Cardiac septum (tissue), 1 donor: ENCODE data around the gene CA10. TPM values are rescaled to one million over a fixed set of nuclear protein-coding genes. Genes with fewer than 3 reads are reported as not detected.

Experiments
- DNase-seq: peaks from one replicate; pipeline ENCODE4 v3.0.0-alpha.2; 2020; ENCODE audit warnings: low spot score
- intact Hi-C: fragments of 100-400 bp; cut with DNase I; formaldehyde crosslinking; loops from one replicate; pipeline ENCODE4 v1.14.0; 2022
- total RNA-seq: library from RNA; stranded (reverse); fragmentation: NEBNext Ultra II Directional; extraction: Animal tissue kit (Norgen Biotek cat#: 25700); gene quantifications from one replicate; pipeline ENCODE4 v1.2.1, GENCODE V29; 2021
- donor health status: DM: no; HTN: no; CAD: no.

The CA10 gene
- total RNA-seq, 1 donor from 2014 or later: not detected

DNA sequence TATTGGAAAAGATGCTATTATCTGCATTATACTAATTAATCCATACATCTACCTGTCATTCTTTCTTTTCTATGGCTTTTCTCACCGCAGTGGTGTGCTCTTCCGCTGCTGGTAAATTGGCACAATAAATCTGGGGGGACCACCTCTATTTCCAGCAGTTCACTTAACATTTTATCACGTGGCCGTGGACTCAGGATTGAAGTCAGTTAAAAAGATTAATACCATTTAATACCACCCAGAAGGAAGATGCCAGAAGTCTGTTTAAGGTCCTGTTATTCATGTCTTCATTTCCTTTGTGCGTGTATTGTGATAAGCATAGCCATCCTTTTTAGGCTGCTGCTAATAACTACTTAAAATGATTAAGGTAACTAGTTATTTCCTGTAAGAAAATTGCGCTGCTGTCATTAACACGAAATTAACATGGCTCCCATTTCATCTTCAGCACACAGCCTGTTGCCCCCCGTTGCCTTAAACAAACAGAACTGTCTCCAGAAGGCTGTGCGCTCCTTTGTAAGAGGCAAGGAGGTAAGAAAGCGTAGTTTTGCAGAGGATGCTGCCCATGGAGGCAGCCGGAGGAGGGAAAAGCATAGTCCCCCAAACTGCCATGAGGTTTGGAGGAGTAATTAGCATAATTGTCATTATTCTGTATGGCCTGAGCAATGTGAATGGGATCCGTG, 483.8 kb downstream of the CA10 start:
- intact Hi-C loops: no loop called here
- DNase-seq: no peak

DNA sequence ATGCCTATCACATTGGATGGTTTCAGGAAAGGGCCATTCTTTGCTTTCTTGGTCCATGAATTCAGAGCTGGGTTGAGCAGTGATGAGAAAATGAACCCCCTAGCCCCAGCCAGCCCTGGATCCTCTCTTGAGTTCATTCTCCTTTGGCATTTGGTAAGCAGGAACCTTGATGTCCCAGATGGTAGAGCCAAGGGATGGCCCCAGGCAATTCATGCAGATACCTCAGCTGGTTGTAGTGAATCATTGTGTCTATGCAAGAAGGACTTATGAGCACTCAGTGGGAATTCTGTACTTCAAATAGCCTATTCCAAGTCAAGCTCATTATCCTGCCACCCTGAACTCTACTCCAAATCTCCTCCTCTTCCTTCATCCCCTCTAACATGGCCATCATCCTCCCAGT, 485.4 kb downstream of the CA10 start:
- DNase-seq: no peak
- intact Hi-C loops: no loop called here

DNA sequence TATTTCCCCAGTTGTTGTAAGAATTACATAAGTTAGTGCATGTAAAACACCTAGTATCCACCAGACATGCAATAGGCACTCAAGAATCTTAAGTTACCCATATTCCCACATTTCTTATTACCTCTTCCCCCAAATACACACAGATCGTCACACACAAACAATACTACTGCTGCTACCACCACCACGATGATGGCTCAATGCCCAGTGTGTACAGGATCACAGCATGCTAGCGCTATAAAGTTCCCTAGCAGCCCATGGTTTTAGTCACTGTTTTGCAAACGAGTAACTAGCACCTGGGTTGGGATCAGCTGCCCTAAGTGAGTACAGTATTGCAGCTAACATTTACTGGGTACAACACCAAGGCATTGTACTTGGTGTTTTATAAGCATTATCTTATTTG, 486.4 kb downstream of the CA10 start:
- DNase-seq: no peak
- intact Hi-C loops: no loop called here

DNA sequence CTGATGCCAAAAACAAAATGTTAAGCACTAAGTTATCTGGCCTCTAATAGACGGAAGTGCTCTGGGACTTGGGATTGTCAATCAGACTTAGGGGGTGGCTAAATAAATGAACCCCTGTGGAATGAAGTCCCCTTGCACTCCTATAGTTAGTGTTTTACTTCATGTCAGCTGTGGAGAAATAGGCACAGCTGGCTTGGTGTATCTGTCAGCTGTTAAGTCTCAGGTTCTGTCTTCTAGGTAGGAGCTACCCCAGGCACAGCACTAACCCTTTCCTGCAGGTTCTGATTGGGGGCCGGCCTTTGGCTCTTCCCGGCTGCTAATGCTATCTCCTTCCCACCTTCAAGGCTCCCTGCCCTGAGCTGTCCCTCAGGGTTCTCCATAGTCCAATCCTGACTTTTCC, 487.6 kb downstream of the CA10 start:
- intact Hi-C loops: no loop called here
- no peak for DNase-seq

DNA sequence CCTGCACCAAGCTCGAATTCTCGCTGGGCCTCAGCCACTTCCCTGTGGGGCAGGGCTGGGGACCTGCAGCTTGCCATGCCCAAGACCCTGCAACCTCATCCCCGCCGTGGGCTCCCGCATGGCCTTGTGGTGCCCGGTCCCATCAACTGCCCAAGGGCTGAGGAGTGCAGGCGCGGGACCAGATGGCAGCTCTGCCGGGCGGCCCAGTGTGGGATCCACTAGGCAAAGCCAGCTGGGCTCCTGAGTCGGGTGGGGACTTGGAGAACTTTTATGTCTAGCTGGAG, 489.6 kb downstream of the CA10 start:
- intact Hi-C loops: no loop called here
- DNase-seq: no peak

DNA sequence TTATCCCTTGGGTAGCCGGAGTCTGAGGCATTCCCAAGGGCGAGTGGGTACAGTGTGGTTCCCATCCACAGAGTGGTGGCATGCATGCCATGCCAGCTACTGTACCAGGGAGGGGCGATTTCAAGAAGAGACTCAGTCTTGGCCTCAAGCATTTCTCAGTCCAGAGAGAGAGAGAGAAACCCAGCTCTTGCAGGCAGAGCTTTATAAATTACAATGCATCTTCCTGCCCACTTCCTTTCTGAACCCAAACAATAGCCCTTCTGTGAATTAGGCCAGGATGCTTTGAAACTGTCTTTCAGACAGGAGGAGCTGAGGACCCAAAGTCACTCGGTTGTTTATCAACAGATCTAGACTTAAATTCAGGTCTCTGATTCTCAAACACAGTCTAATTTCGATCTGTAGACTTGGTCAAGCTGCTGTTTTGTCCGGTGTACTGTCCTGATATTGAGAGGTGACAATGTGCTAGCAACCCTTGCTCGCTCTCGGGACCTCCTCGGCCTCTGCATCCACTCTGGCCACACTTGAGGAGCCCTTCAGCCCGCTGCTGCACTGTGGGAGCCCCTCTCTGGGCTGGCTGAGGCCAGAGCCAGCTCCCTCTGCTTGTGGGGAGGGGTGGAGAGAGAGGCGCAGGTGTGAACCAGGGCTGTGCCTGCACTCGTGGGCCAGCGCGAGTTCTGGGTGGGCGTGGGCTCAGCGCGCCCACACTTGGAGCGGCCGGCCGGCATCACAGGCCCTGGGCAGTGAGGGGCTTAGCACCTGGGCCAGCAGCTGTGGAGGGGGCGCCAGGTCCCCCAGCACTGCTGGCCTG, 490.2 kb downstream of the CA10 start:
- intact Hi-C loops: no loop called here
- no peak for DNase-seq

DNA sequence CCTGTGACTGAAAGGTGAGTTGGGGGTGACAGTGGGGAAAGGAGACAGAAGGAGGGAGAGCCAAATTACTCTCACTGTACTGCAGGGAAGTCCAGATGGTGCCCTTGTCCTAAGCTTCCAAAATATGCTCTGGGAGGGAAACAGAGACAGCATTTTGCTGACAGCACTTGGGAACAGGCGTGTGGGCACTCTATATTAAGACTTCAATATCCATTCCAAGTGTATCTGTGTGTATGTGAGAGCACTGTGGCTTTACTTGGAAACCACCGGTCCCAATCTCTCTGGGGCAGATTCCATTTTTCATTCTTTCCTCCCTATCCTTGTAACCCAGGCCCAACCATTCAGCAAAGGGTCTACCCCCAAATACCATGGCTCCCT, 490.8 kb downstream of the CA10 start:
- intact Hi-C loops: no loop called here
- no peak for DNase-seq

DNA sequence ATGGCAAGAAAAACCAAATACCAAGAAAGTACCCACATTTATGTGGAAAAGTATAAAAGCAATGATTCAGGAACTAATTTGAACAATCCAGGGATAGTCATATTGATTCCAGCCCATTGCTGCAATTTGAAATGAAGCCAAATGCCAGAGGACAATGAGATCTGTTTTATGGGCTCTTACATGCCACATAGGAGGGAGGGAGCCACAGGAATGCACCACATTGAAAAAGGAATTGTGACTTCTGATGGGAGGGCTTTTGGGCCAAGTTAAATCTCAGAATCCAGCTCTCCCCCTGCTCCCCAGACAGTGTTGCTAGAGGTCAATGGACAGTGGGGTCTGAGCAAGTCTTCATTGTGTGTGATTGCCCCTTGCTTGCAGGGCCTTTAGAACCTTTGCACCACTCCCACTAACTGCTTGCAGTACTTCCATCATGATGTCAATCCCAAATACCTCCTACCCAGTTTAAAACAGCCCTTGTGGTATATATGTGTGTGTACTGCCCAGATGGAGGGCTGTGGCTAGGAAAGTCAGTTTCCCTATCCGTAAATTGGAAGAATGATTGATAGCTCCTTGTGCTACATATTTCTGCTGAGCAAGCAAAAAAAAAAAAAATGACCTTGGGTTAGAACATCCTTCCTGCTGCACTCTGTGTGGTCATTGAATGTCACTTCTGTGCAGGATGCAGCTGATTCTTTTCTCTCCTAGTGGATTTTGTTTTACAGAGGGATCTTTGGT, 491.4 kb downstream of the CA10 start:
- intact Hi-C loops: no loop called here
- DNase-seq: no peak

DNA sequence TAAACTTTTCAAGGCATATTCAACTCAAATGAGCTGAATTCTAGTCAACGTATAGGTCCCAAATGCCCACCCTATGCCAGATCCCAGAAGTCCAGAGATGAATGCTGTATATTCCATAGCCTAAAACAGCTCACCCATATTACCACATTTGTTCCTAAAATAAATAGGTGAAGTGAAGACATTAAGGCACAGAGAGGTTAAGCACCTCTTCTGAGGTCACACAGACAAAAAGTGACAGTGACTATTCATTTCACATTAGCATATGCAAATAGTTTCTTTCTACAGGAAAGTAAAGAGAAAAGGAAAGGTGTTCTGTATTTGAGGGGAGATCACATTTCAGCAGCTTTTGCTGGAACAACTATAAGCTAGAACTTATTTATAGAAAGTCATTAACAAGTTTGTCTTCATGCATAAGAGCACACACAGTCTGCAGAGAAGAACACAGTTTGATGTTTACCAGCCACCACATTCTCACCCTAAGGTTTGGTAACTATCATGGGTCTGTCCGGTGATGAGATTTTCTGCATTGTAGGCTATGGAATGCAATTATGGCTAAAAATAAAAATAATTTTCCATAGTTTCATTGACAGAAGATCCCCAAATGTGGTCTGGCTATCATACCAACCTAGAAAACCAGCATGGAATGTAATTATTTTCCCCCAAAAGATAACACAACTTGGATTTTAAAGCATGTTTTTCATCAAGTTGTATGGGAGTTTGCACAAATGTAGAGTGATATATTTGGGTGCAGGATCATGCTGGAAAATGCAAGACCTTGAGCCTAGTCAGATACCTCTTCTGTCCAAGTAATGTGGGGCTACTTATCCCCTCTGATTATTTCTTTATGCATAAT, 496.1 kb downstream of the CA10 start:
- intact Hi-C loops: no loop called here

DNA sequence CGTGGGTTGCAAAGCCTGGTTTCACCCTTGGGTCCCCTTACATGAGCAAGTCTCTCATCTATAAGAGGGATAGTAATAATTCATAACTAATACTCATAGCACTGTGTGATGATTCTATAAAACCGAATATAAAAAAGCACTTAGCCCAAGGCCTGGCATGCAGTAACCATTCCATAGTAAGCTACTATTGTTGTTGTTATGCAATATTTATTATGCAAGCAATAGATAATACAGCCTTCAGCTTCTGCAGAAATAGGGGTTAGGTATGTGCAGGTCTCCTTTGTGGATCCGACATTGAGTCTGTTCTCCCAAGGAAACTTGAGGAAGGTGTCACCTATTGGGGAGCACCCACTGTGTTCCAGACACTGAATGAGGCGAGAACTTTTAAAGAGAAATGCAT, 497.1 kb downstream of the CA10 start:
- intact Hi-C loops: no loop called here
- no peak for DNase-seq

More for the DNA sequence above, 496.1 kb downstream of the CA10 start:
- DNase-seq: no peak

DNA sequence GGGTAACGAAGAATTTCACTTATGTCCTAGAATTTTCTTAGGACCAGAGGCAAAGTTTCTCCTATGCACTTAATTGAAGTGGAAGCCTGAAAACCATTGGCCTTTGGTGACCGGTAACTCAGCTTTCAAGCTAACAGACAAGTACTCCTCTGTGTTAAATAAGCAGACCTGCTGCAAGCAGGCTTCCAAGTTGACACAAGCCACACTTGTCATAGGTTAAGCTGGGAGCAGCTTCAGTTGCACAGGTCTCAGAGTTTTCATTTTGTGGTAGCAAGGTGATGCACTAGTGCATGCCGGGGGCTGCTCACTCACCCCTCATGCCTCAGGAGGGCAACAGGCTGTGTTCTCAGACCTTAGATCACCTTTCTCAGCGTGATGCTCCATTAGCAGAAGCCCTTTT, 498.2 kb downstream of the CA10 start:
- intact Hi-C loops: no loop called here
- DNase-seq: no peak

DNA sequence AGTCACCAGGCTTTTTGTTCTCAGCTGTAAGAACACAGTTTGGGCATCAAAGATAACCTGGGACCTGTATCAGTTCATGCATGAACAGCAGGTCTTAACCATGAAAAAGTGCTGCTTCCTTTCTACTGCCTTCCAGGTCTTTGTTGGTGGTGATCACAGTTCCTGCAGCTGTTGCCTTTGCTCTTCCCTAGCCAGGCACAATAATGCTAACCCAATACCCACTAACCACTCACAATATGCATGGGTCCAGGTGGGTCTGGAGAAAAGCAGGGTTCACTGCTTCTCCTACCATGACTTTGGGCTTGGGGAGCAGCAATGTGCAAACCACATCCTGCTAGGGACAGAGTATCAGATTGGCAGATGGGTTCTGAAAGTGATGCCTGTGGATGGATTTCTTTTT, 501.3 kb downstream of the CA10 start:
- intact Hi-C loops: no loop called here
- DNase-seq: no peak

DNA sequence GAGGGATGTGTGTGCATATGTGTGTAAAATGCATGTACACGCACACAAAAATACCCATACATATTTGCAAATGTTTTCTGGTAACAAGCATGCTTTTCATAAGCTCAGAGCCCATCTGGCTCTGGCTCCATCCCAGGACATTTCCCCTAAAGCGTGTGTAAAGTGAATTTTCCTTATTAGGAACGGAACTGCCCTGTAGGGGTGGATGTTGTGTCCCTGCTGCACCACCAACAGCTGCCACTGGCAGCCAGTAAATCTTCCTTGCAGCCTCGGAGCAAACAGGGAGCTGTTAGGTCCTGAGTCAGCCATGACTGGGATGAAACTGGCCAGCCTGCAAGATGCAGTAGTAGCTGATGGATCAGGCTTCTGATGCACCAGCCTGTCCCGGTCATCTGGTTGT, 504.6 kb downstream of the CA10 start:
- intact Hi-C loops: no loop called here
- no peak for DNase-seq

DNA sequence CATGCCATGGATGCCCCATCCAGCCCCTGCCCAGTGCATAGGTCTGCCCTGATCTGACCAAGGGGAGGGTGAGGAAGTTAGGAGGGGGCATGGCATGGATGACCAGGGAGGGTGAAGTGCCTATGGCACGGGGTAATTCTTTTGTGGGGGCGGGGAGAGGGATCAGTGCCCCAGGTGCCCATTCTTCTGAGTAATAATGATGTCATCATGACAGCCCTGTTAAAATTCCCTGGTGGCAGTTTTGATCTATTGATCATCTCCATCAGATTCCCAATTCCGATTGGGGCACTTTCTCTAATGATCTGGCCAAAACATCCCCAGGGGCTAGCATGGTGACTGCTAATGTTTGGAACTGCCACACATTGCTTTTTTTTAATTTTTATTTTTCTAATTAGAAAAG, 506.0 kb downstream of the CA10 start:
- no peak for DNase-seq
- intact Hi-C loops: no loop called here

DNA sequence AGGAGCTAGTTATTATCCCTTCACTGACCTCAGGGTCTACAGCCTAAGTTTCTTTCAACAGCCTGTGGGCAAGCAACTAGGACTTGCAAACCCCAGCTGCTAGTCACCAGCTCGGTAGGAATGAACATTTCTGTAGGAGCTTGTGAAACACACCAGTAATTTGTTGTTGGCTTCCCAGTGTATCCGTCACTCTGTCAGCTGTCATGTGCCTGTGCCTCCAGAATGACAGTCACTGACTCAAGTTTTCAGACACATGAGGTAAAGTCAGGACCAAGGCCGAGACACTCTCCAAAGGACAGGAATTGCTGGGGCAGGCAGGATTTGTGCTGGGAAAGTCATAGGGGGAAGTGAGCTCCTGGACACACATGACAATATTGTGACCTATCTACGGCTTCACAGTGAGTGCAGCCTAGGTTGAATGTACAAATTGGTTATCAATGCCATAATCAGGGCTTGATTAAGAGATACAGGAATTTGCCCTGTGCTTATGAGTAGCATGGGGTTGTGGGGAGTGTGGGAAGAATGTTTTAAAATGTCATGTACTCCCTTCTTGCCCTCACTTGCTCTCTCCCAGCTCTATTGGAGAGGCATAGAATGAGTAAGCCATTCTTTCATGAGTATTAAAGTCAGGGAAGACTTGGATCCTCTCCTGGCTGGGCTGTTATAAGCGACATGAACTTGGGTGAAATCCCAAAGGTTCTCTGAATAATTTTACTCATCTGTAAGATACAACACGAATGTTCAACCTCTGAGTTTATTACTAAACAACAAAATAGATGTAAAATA, 506.8 kb downstream of the CA10 start:
- intact Hi-C loops: no loop called here
- no peak for DNase-seq

DNA sequence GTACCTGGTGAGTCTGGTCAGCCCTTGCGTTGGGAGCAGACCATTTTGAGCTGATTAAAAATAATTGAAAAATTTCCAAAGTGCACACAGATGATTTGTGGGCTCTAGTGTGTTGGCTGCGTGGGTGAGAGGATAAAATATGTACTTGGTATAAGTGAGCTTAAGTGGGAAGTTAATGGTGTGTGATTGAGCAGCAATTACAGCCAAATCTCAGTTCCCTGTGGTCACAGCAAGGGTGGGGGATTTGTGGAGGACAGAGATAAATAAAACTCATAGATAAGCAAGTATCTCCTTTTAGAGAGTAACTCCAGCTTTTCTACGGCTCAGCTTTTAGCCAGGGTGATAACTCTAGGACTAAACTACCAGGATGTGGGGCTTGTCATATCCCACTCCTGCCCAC, 507.7 kb downstream of the CA10 start:
- DNase-seq: no peak
- intact Hi-C loops: no loop called here

DNA sequence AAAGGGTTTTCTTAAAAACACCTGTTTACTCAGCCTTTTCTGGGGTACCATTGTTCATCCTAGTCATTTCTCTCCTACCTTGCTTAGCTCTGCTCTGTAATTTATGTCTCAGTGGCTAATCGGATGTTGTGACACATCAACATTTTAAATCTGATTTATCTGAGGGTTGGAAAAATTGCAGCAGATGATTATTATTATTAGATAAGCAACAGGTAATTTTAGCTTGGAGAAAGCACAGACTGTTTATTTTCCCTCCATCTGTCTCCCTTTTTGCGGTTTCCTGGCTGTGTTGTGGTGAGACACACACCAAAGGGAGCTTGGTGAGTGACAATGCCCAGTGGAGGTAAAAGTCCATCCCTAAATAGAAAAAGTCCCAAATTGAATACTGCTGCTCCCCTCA, 508.3 kb downstream of the CA10 start:
- intact Hi-C loops: no loop called here
- DNase-seq: no peak

DNA sequence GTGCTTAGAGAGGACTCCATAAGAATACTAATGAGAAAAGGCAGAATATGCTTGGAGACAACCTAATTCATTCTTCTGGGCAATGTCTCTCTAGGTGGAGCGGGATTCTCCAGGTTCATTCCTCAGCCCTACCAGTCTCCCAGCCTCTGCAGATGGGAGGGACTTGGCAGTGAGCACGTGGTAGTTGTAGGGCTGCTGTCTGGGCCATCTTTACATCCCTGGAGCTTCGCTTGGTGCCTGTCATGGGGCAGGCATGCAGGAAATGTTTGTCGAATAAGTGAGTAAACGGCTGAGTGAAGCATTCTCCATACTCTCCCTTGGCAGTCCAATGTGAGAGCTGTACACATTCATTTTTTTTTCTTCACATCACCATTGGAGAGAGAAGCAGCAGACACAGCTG, 510.7 kb downstream of the CA10 start:
- no peak for DNase-seq
- intact Hi-C loops: no loop called here

DNA sequence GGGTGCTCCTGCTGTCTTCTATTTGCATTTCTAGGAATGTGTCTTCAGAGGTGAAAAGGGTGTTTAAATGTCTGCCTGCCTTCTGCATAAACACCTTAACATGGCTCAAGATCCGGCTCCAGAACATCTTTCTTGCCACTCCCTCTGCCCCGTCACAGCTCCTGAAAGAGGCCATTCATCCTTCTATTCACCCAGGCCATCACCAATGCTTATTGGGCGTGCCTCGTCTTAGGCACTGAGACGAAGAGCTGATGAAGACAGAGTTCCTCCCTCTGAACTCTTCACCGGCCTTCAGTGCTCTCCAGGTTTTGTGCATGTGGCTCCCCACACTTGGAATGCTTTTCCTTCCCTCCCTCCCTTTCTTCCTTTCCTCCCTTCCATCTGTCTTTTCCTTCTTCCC, 511.4 kb downstream of the CA10 start:
- DNase-seq: no peak
- intact Hi-C loops: no loop called here
